Ishikawa (cell line): ENCODE measurements around the gene GPR152.

Experiments
- CEBPB ChIP-seq: IDR thresholded peaks from 2 replicates; pipeline ENCODE4 v1.6.1; 2012
- CREB1 ChIP-seq: IDR thresholded peaks from 2 replicates; pipeline ENCODE4 v1.6.1; 2012; ENCODE audit warnings: low read depth
- EGR1 ChIP-seq: IDR thresholded peaks from 2 replicates; pipeline ENCODE4 v1.6.1; 2012
- EP300 ChIP-seq: IDR thresholded peaks from 2 replicates; pipeline ENCODE4 v1.6.1; 2012; ENCODE audit warnings: borderline replicate concordance
- FOXM1 ChIP-seq: IDR thresholded peaks from 2 replicates; pipeline ENCODE4 v1.6.1; 2012; ENCODE audit warnings: low read depth, borderline replicate concordance
- MAX ChIP-seq: IDR thresholded peaks from 2 replicates; pipeline ENCODE4 v1.6.1; 2012
- NFIC ChIP-seq: IDR thresholded peaks from 2 replicates; pipeline ENCODE4 v1.6.1; 2012
- RAD21 ChIP-seq: IDR thresholded peaks from 2 replicates; pipeline ENCODE4 v1.6.1; 2012; ENCODE audit warnings: low read depth
- TAF1 ChIP-seq: IDR thresholded peaks from 2 replicates; pipeline ENCODE4 v1.6.1; 2012; ENCODE audit warnings: low read depth, mild to moderate bottlenecking
- TCF12 ChIP-seq: IDR thresholded peaks from 2 replicates; pipeline ENCODE4 v1.6.1; 2012; ENCODE audit warnings: low read depth
- TEAD4 ChIP-seq: IDR thresholded peaks from 2 replicates; pipeline ENCODE4 v1.6.1; 2012
- YY1 ChIP-seq: IDR thresholded peaks from 2 replicates; pipeline ENCODE4 v1.6.1; 2012; ENCODE audit warnings: low read depth
- ZBTB7A ChIP-seq: IDR thresholded peaks from 2 replicates; pipeline ENCODE4 v1.6.1; 2012; ENCODE audit warnings: low read depth
- TF ChIP-seq, protein P1 (sequence below): IDR thresholded peaks from 2 replicates; pipeline ENCODE4 v1.6.1; 2012; ENCODE audit warnings: low read depth, mild to moderate bottlenecking
- TF ChIP-seq, protein P2 (sequence below): IDR thresholded peaks from 2 replicates; pipeline ENCODE4 v1.6.1; 2012

The GPR152 gene

DNA sequence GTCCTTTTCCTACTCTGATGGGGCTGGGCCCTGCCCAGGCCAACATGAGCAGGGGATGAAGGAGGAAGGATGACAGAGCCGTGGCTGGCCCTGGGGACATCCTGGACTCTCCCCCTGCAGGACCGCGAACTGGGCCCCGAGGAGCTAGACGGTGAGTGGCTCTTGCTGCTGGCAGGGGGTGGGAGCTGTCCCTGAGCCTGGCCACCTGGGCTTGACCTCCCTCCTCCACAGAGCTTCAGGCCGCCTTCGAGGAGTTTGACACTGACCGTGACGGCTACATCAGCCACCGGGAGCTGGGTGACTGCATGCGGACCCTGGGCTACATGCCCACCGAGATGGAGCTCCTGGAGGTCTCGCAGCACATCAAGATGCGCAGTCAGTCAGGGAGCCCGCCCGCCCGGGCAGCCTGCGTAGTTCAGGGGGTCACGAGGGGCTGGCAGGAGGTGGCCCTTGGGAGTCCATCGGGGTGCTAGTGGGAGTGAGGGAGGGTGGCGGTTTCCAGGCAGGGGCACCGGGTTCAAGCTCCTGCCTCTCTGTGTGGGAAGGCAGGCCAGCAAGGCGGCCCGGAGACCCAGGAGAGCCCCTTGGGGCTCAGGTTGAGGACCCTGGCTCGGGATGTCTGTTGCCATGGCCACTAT lies 3.7 kb upstream of the GPR152 start:
- TF ChIP-seq CEBPB (no peak), YY1 (no peak), CREB1 (no peak), TAF1 (no peak), TEAD4 (no peak), EP300 (no peak), EGR1 (no peak), MAX (no peak), ZBTB7A (no peak), TCF12 (no peak), NFIC (no peak), RAD21 (no peak), FOXM1 (no peak)
- TF ChIP-seq, protein P1, sequence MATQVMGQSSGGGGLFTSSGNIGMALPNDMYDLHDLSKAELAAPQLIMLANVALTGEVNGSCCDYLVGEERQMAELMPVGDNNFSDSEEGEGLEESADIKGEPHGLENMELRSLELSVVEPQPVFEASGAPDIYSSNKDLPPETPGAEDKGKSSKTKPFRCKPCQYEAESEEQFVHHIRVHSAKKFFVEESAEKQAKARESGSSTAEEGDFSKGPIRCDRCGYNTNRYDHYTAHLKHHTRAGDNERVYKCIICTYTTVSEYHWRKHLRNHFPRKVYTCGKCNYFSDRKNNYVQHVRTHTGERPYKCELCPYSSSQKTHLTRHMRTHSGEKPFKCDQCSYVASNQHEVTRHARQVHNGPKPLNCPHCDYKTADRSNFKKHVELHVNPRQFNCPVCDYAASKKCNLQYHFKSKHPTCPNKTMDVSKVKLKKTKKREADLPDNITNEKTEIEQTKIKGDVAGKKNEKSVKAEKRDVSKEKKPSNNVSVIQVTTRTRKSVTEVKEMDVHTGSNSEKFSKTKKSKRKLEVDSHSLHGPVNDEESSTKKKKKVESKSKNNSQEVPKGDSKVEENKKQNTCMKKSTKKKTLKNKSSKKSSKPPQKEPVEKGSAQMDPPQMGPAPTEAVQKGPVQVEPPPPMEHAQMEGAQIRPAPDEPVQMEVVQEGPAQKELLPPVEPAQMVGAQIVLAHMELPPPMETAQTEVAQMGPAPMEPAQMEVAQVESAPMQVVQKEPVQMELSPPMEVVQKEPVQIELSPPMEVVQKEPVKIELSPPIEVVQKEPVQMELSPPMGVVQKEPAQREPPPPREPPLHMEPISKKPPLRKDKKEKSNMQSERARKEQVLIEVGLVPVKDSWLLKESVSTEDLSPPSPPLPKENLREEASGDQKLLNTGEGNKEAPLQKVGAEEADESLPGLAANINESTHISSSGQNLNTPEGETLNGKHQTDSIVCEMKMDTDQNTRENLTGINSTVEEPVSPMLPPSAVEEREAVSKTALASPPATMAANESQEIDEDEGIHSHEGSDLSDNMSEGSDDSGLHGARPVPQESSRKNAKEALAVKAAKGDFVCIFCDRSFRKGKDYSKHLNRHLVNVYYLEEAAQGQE = no peak
- TF ChIP-seq, protein P2, sequence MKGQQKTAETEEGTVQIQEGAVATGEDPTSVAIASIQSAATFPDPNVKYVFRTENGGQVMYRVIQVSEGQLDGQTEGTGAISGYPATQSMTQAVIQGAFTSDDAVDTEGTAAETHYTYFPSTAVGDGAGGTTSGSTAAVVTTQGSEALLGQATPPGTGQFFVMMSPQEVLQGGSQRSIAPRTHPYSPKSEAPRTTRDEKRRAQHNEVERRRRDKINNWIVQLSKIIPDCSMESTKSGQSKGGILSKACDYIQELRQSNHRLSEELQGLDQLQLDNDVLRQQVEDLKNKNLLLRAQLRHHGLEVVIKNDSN = no peak

GRCh38 chr11:67455054-67455453 lies 2.5 kb upstream of the GPR152 start, which contains the start of gene CABP4:
Gene CABP4 (plus strand): TSS chr11:67455354. CDS start chr11:67455424, 70 bp downstream.
- TF ChIP-seq TCF12 = no peak
- no peak for TF ChIP-seq YY1
- TF ChIP-seq, protein P1 = no peak
- TF ChIP-seq TAF1 = no peak
- TF ChIP-seq ZBTB7A = no peak
- TF ChIP-seq FOXM1 = no peak
- no peak for TF ChIP-seq CREB1
- TF ChIP-seq EP300 = no peak
- no peak for TF ChIP-seq CEBPB

DNA sequence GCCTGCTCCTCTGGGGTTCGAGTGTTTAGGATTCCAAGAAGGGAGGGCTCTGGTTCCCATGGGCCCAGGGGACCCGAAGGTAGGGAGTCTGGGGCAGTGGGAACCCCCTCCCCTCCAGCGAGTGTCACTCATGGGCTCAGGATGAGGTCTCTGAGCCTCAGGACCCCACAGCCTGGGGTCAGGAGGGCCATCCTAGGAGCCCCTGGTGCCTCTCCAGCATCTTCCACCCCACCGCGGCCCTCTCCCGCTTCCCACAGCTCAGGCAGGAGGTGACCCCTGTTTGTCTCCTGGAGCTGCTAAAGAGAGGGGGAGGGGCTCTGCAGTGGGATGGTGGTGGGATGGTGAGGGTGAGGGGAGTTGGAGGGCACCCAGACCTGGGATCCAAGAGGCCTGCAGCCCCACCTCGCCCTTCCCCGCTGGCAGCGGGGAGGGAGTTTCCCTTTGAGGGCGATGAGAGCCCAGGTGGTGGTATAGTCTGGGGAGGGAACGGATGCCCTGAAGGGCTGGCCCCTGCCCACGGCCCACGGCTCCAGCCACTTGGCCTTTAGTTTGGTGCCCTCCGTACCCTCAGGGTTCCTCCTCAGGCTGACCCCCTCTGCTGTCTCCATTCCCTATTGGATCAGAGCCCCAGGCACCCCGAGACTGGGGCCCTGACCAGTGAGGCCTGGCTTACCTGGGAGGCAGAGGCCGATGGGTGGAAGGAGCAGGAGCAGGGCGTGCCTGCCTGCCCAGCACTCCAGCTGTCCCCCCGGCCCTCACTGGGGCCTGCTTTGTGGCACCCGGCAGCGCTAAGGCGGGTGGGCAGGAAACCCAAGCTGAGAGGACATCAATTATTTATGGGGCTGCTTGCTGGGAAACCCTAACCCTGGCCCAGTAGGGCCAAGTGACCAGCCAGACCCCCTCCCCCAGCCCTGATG lies 1.5 kb upstream of the GPR152 start:
- TF ChIP-seq CREB1 = no peak
- TF ChIP-seq, protein P2 = no peak
- no peak for TF ChIP-seq EGR1
- TF ChIP-seq MAX = no peak
- TF ChIP-seq TAF1 = no peak
- no peak for TF ChIP-seq TEAD4
- TF ChIP-seq YY1 = no peak
- no peak for TF ChIP-seq FOXM1
- TF ChIP-seq EP300 = no peak
- TF ChIP-seq ZBTB7A = no peak
- TF ChIP-seq, protein P1 = no peak

GRCh38 chr11:67451658-67451976 lies 912 bp downstream of the GPR152 start:
- TF ChIP-seq TEAD4 (no peak), CEBPB (no peak), CREB1 (no peak), YY1 (no peak), EP300 (no peak), ZBTB7A (no peak), TCF12 (no peak), NFIC (no peak), RAD21 (no peak), MAX (no peak), FOXM1 (no peak), TAF1 (no peak)
- TF ChIP-seq, protein P1 = no peak
- TF ChIP-seq, protein P2 = no peak
